ENCODE measurements around the gene GALE. TPM values are rescaled to one million over a fixed set of nuclear protein-coding genes. Genes with fewer than 3 reads are reported as not detected.
A peak's percentile ranks its signal among the peaks of the same experiment; 100 is the strongest.

GALE gene
- total and polyA plus RNA-seq, 2 of the 13 experiments (the other 11 are each of a cell fraction or from before 2014, with no cell fraction given), result 85.2 to 88.4 TPM

DNA sequence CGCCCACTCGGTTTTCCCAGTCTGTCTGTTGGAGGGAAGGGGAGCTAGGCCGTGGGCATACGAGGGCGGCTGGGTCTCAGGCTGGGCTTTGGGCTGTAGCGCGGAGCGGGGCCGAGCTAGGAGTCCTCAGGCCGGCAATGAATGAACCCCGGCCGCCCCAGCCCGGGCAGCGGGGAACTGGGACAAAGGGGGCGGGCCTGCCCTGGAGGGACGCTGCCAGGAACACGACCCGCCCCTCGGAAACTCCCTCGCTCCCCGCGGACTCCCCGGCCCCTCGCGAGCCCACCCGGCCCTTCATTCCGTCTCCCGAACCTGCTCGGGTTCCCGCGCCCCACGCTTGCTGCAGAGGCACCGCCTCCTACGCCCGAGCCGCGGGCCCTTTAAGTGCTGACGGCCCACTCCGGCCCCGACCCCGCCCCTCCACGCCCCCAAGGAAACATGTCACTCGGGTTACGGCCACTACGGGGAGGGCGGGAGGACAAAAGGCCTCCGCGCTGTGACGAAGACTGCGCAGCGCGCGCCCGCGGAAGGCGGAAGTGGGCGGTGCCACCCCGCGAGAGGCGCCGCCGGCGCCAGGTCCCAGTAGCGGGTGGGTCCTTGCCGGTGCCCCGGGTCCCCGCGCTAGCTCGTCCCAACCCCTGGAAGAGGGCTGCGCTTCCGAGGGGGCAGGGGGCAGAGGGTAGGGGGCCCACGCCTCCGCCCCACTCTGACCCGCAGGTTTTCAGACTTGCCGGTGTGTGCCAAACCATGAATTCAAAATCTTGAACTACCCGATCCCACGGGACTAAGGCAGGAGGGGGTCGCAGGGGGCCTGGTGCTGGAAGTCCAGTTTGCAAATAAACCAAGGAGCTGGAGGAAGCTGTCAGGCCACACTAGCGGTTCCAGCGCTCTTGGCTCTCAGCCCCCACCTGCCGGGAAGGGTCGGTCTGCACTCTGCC, at the start of gene GALE (continued):
- TF ChIP-seq, protein P1, sequence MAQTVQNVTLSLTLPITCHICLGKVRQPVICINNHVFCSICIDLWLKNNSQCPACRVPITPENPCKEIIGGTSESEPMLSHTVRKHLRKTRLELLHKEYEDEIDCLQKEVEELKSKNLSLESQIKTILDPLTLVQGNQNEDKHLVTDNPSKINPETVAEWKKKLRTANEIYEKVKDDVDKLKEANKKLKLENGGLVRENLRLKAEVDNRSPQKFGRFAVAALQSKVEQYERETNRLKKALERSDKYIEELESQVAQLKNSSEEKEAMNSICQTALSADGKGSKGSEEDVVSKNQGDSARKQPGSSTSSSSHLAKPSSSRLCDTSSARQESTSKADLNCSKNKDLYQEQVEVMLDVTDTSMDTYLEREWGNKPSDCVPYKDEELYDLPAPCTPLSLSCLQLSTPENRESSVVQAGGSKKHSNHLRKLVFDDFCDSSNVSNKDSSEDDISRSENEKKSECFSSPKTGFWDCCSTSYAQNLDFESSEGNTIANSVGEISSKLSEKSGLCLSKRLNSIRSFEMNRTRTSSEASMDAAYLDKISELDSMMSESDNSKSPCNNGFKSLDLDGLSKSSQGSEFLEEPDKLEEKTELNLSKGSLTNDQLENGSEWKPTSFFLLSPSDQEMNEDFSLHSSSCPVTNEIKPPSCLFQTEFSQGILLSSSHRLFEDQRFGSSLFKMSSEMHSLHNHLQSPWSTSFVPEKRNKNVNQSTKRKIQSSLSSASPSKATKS (CRISPR knock-in tag; IDR thresholded peaks at IDR 0.05), result no peak
- TF ChIP-seq ZUFSP (CRISPR knock-in tag; IDR thresholded peaks at IDR 0.05; ENCODE audit: borderline replicate concordance) (no peak), ESRRA (CRISPR knock-in tag; IDR thresholded peaks at IDR 0.05; ENCODE audit: low read depth) (no peak), ZBTB26 (CRISPR knock-in tag; IDR thresholded peaks at IDR 0.05; ENCODE audit: borderline replicate concordance) (no peak), E2F2 (CRISPR knock-in tag; IDR thresholded peaks at IDR 0.05; ENCODE audit: borderline replicate concordance) (no peak; the same call in 1 of the 2 replicates), ZNF337 (CRISPR knock-in tag; IDR thresholded peaks at IDR 0.05; ENCODE audit: borderline replicate concordance, low read depth) (peak; percentile 47; the same call in 1 of the 2 replicates), JUND (CRISPR knock-in tag; IDR thresholded peaks at IDR 0.05) (no peak), ZSCAN25 (CRISPR knock-in tag; IDR thresholded peaks at IDR 0.05) (peak; percentile 33; the same call in 1 of the 2 replicates), ZNF296 (CRISPR knock-in tag; conservative IDR thresholded peaks at IDR 0.05) (no peak), NFE2L1 (CRISPR knock-in tag; IDR thresholded peaks at IDR 0.05; ENCODE audit: borderline replicate concordance) (no peak), ZNF607 (CRISPR knock-in tag; IDR thresholded peaks at IDR 0.05; ENCODE audit: borderline replicate concordance) (peak; percentile 77; the same call in 1 of the 2 replicates), U2AF2 (IDR thresholded peaks at IDR 0.05; ENCODE audit: low read depth, low read length) (no peak), SSRP1 (CRISPR knock-in tag; IDR thresholded peaks at IDR 0.05) (no peak), GPBP1L1 (CRISPR knock-in tag; IDR thresholded peaks at IDR 0.05) (no peak), MED13 (CRISPR knock-in tag; IDR thresholded peaks at IDR 0.05) (no peak), DMAP1 (CRISPR knock-in tag; IDR thresholded peaks at IDR 0.05) (no peak; the same call in 1 of the 2 replicates), ZNF7 (CRISPR knock-in tag; IDR thresholded peaks at IDR 0.05) (no peak)
- TF ChIP-seq, protein P2, sequence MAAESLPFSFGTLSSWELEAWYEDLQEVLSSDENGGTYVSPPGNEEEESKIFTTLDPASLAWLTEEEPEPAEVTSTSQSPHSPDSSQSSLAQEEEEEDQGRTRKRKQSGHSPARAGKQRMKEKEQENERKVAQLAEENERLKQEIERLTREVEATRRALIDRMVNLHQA (CRISPR knock-in tag; IDR thresholded peaks at IDR 0.05), result no peak
- TF ChIP-seq, protein P3, sequence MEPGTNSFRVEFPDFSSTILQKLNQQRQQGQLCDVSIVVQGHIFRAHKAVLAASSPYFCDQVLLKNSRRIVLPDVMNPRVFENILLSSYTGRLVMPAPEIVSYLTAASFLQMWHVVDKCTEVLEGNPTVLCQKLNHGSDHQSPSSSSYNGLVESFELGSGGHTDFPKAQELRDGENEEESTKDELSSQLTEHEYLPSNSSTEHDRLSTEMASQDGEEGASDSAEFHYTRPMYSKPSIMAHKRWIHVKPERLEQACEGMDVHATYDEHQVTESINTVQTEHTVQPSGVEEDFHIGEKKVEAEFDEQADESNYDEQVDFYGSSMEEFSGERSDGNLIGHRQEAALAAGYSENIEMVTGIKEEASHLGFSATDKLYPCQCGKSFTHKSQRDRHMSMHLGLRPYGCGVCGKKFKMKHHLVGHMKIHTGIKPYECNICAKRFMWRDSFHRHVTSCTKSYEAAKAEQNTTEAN (CRISPR knock-in tag; conservative IDR thresholded peaks at IDR 0.05), result no peak
